ENCODE measurements around the gene MMP20. TPM values are rescaled to one million over a fixed set of nuclear protein-coding genes. Genes with fewer than 3 reads are reported as not detected.

The MMP20 gene
- total RNA-seq, 4 donors from 2014 or later, result not detected

- Histone ChIP-seq H3K27ac (replicated peaks in 1 of 4) (no peak overlapping the region), H3K27me3 (no peaks in the 10 kb centered on the region), H3K9me3 (no peaks in the 10 kb centered on the region), H3K36me3 (no peaks in the 10 kb centered on the region), H3K4me3 (no peak overlapping the region), H3K4me1 (no peaks in the 10 kb centered on the region)
- TF ChIP-seq POLR2A (IDR thresholded peaks at IDR 0.05; ENCODE audit: low read depth) (no peak), POLR2AphosphoS5 (IDR thresholded peaks at IDR 0.05) (peak in 1 of 2 donors; percentile 57), EP300 (IDR thresholded peaks at IDR 0.05) (no peak)
- TF ChIP-seq, protein P1, sequence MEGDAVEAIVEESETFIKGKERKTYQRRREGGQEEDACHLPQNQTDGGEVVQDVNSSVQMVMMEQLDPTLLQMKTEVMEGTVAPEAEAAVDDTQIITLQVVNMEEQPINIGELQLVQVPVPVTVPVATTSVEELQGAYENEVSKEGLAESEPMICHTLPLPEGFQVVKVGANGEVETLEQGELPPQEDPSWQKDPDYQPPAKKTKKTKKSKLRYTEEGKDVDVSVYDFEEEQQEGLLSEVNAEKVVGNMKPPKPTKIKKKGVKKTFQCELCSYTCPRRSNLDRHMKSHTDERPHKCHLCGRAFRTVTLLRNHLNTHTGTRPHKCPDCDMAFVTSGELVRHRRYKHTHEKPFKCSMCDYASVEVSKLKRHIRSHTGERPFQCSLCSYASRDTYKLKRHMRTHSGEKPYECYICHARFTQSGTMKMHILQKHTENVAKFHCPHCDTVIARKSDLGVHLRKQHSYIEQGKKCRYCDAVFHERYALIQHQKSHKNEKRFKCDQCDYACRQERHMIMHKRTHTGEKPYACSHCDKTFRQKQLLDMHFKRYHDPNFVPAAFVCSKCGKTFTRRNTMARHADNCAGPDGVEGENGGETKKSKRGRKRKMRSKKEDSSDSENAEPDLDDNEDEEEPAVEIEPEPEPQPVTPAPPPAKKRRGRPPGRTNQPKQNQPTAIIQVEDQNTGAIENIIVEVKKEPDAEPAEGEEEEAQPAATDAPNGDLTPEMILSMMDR (IDR thresholded peaks at IDR 0.05), result no peak
- WGBS, result 85% methylated on average over 16 of the region's 16 CpGs
- intact Hi-C loops (cut with DNase I), result no loop called here
- DNase-seq (ENCODE audit: extremely low spot score), result no peak
Measured at GRCh38 chr11:102653744-102654291, 28.7 kb upstream of the MMP20 start.

GRCh38 chr11:102647430-102647829, 22.3 kb upstream of the MMP20 start:
- intact Hi-C loops (cut with DNase I), result no loop called here
- no peak for TF ChIP-seq POLR2AphosphoS5 (IDR thresholded peaks at IDR 0.05)
- DNase-seq (ENCODE audit: extremely low spot score), result no peak
- no peaks in the 10 kb centered on the region for H3K27me3 ChIP-seq
- H3K9me3 ChIP-seq, result no peaks in the 10 kb centered on the region
- H3K4me1 ChIP-seq, result no peaks in the 10 kb centered on the region
- no peak overlapping the region for H3K4me3 ChIP-seq
- H3K36me3 ChIP-seq, result no peaks in the 10 kb centered on the region
- H3K27ac ChIP-seq (replicated peaks in 1 of 4), result no peak overlapping the region

GRCh38 chr11:102643941-102644340, 18.8 kb upstream of the MMP20 start:
- WGBS, result 89% methylated on average over 4 of the region's 4 CpGs
- no peak for DNase-seq (ENCODE audit: extremely low spot score)
- H3K4me3 ChIP-seq, result no peak overlapping the region
- no peaks in the 10 kb centered on the region for H3K9me3 ChIP-seq
- intact Hi-C loops (cut with DNase I), result no loop called here
- no peaks in the 10 kb centered on the region for H3K27me3 ChIP-seq
- TF ChIP-seq EP300 (IDR thresholded peaks at IDR 0.05), result no peak
- H3K36me3 ChIP-seq, result no peaks in the 10 kb centered on the region
- H3K4me1 ChIP-seq, result no peaks in the 10 kb centered on the region
- H3K27ac ChIP-seq (replicated peaks in 1 of 4), result no peak overlapping the region

DNA sequence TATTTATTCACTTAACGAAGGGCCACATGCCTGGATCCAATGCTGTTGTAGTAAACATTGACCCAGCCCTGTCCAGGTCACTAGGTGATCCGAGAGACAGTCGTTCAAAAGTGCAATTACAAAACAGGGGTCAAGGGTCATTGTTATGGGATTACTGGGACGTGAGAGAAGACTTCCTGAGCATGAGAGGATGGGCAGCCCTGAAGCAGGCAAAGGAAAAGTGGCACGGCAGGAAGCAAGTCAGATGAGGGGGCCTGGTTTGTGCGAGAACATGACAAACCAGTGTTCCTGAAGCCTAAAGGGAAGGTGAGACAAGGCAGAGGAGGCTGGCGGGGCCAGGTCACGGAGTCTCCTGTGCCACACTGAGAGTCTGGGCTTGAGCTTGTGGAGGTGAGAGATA, 15.8 kb upstream of the MMP20 start:
- Histone ChIP-seq H3K9me3 (no peaks in the 10 kb centered on the region), H3K27me3 (no peaks in the 10 kb centered on the region), H3K4me3 (no peak overlapping the region), H3K4me1 (no peaks in the 10 kb centered on the region), H3K36me3 (no peaks in the 10 kb centered on the region), H3K27ac (replicated peaks in 1 of 4) (no peak overlapping the region)
- TF ChIP-seq, protein P1 (IDR thresholded peaks at IDR 0.05), result no peak
- no peak for TF ChIP-seq POLR2AphosphoS5 (IDR thresholded peaks at IDR 0.05)
- TF ChIP-seq EP300 (IDR thresholded peaks at IDR 0.05), result no peak
- TF ChIP-seq POLR2A (IDR thresholded peaks at IDR 0.05; ENCODE audit: low read depth), result no peak
- intact Hi-C loops (cut with DNase I), result no loop called here
- DNase-seq (ENCODE audit: extremely low spot score), result no peak
- 54% methylated on average over 8 of the region's 8 CpGs for WGBS

GRCh38 chr11:102639656-102640055, 14.5 kb upstream of the MMP20 start:
- no peak for TF ChIP-seq EP300 (IDR thresholded peaks at IDR 0.05)
- no peak for TF ChIP-seq POLR2AphosphoS5 (IDR thresholded peaks at IDR 0.05)
- TF ChIP-seq, protein P1 (IDR thresholded peaks at IDR 0.05), result no peak
- no peak for TF ChIP-seq POLR2A (IDR thresholded peaks at IDR 0.05; ENCODE audit: low read depth)
- Histone ChIP-seq H3K27me3 (no peaks in the 10 kb centered on the region), H3K4me1 (no peaks in the 10 kb centered on the region), H3K9me3 (no peaks in the 10 kb centered on the region), H3K27ac (replicated peaks in 1 of 4) (no peak overlapping the region), H3K36me3 (no peaks in the 10 kb centered on the region), H3K4me3 (no peak overlapping the region)
- intact Hi-C loops (cut with DNase I), result no loop called here
- no peak for DNase-seq (ENCODE audit: extremely low spot score)

GRCh38 chr11:102637731-102638130, 12.6 kb upstream of the MMP20 start:
- H3K27me3 ChIP-seq, result no peaks in the 10 kb centered on the region
- H3K36me3 ChIP-seq, result no peaks in the 10 kb centered on the region
- 72% methylated on average over 5 of the region's 5 CpGs for WGBS
- intact Hi-C loops (cut with DNase I), result no loop called here
- no peaks in the 10 kb centered on the region for H3K9me3 ChIP-seq
- no peak overlapping the region for H3K4me3 ChIP-seq
- no peak for DNase-seq (ENCODE audit: extremely low spot score)
- no peak for TF ChIP-seq EP300 (IDR thresholded peaks at IDR 0.05)
- TF ChIP-seq POLR2A (IDR thresholded peaks at IDR 0.05; ENCODE audit: low read depth), result no peak
- TF ChIP-seq, protein P1 (IDR thresholded peaks at IDR 0.05), result no peak
- no peak for TF ChIP-seq POLR2AphosphoS5 (IDR thresholded peaks at IDR 0.05)
- no peak overlapping the region for H3K27ac ChIP-seq (replicated peaks in 1 of 4)
- no peaks in the 10 kb centered on the region for H3K4me1 ChIP-seq

Measured in esophagus muscularis mucosa (tissue), 4 donors.